Effector memory CD4-positive, alpha-beta T cell (primary cell): ENCODE data around the gene SPRY1.

Source experiments
- DNase-seq, 3 donors: peaks; one replicate each; pipeline ENCODE4 v3.0.0-alpha.2; 2020
- H3K27ac ChIP-seq: 2 replicates; pipeline ENCODE4 v1.7.0; 2013; ENCODE audit warnings: mild to moderate bottlenecking, low read length, moderate library complexity; ENCODE audit not compliant: insufficient read depth, poor library complexity, severe bottlenecking
- H3K27me3 ChIP-seq: replicated peaks from 2 replicates; pipeline ENCODE4 v1.7.0; 2013; ENCODE audit warnings: mild to moderate bottlenecking, low read length; ENCODE audit not compliant: insufficient read depth, control insufficient read depth, poor library complexity, severe bottlenecking
- H3K36me3 ChIP-seq: 2 replicates; pipeline ENCODE4 v1.7.0; 2013; ENCODE audit warnings: mild to moderate bottlenecking, low read length, moderate library complexity; ENCODE audit not compliant: control insufficient read depth, insufficient read depth
- H3K4me1 ChIP-seq: 2 replicates; pipeline ENCODE4 v1.7.0; 2013; ENCODE audit warnings: low read length, mild to moderate bottlenecking; ENCODE audit not compliant: control insufficient read depth, insufficient read depth, poor library complexity, severe bottlenecking
- H3K4me3 ChIP-seq: 2 replicates; pipeline ENCODE4 v1.7.0; 2013; ENCODE audit warnings: low read length, low read depth, mild to moderate bottlenecking; ENCODE audit not compliant: insufficient read depth, poor library complexity, severe bottlenecking
- H3K9me3 ChIP-seq: 2 replicates; pipeline ENCODE4 v1.7.0; 2013; ENCODE audit warnings: mild to moderate bottlenecking, low read length, moderate library complexity; ENCODE audit not compliant: control insufficient read depth

The SPRY1 gene

GRCh38 chr4:123435246-123436113 lies 38.9 kb downstream of the SPRY1 start:
- Histone ChIP-seq H3K4me3 (no peak overlapping the region), H3K36me3 (no peaks in the 10 kb centered on the region), H3K27ac (no peak overlapping the region), H3K27me3 (no peaks in the 10 kb centered on the region), H3K9me3 (no peaks in the 10 kb centered on the region), H3K4me1 (no peaks in the 10 kb centered on the region)
- no peak for DNase-seq

GRCh38 chr4:123438031-123438430 lies 41.4 kb downstream of the SPRY1 start:
- Histone ChIP-seq H3K4me1 (no peaks in the 10 kb centered on the region), H3K27me3 (no peaks in the 10 kb centered on the region), H3K4me3 (no peak overlapping the region), H3K27ac (no peak overlapping the region), H3K9me3 (no peaks in the 10 kb centered on the region), H3K36me3 (no peaks in the 10 kb centered on the region)
- DNase-seq: no peak

- no peak overlapping the region for H3K4me3 ChIP-seq
- no peaks in the 10 kb centered on the region for H3K27me3 ChIP-seq
- no peaks in the 10 kb centered on the region for H3K36me3 ChIP-seq
- no peaks in the 10 kb centered on the region for H3K9me3 ChIP-seq
- no peak for DNase-seq
- H3K27ac ChIP-seq: no peak overlapping the region
- no peaks in the 10 kb centered on the region for H3K4me1 ChIP-seq
Observed at GRCh38 chr4:123443401-123444289, 47.0 kb downstream of the SPRY1 start.

- no peaks in the 10 kb centered on the region for H3K4me1 ChIP-seq
- no peak overlapping the region for H3K27ac ChIP-seq
- no peaks in the 10 kb centered on the region for H3K27me3 ChIP-seq
- no peaks in the 10 kb centered on the region for H3K36me3 ChIP-seq
- no peak for DNase-seq
- no peak overlapping the region for H3K4me3 ChIP-seq
- H3K9me3 ChIP-seq: no peaks in the 10 kb centered on the region
Observed at GRCh38 chr4:123444290-123444731, 47.7 kb downstream of the SPRY1 start.

GRCh38 chr4:123446865-123447474 lies 50.4 kb downstream of the SPRY1 start:
- H3K9me3 ChIP-seq: no peaks in the 10 kb centered on the region
- DNase-seq: no peak
- H3K4me3 ChIP-seq: no peak overlapping the region
- H3K36me3 ChIP-seq: no peaks in the 10 kb centered on the region
- no peak overlapping the region for H3K27ac ChIP-seq
- H3K4me1 ChIP-seq: no peaks in the 10 kb centered on the region
- H3K27me3 ChIP-seq: no peaks in the 10 kb centered on the region

GRCh38 chr4:123449362-123449761 lies 52.8 kb downstream of the SPRY1 start:
- no peak for DNase-seq
- no peak overlapping the region for H3K4me3 ChIP-seq
- no peaks in the 10 kb centered on the region for H3K4me1 ChIP-seq
- H3K27ac ChIP-seq: no peak overlapping the region
- no peaks in the 10 kb centered on the region for H3K36me3 ChIP-seq
- H3K9me3 ChIP-seq: no peaks in the 10 kb centered on the region
- H3K27me3 ChIP-seq: no peaks in the 10 kb centered on the region

DNA sequence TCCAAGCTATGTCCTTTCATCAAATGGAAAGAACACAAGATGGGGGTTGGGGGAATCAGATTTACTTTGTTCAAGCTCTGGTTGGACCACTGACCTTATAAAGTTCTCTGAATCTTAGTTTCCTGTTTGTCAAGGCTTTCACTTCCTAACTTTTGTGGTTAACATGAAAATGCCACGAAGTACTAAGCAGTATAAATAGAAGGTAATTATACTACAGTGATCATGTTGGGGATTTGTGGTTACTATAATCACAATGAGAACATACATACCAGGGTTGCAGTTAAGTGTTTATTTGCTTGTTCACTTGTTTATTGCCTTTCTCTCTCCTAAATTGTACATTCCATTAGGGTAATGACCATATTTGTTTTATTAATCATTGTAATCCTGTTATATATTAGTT lies 53.2 kb downstream of the SPRY1 start:
- H3K27ac ChIP-seq: no peak overlapping the region
- H3K4me3 ChIP-seq: no peak overlapping the region
- no peaks in the 10 kb centered on the region for H3K9me3 ChIP-seq
- no peaks in the 10 kb centered on the region for H3K27me3 ChIP-seq
- no peaks in the 10 kb centered on the region for H3K36me3 ChIP-seq
- no peak for DNase-seq
- H3K4me1 ChIP-seq: no peaks in the 10 kb centered on the region

- H3K27ac ChIP-seq: no peak overlapping the region
- no peaks in the 10 kb centered on the region for H3K27me3 ChIP-seq
- H3K36me3 ChIP-seq: no peaks in the 10 kb centered on the region
- no peak overlapping the region for H3K4me3 ChIP-seq
- H3K9me3 ChIP-seq: no peaks in the 10 kb centered on the region
- no peaks in the 10 kb centered on the region for H3K4me1 ChIP-seq
- DNase-seq: no peak
Observed at GRCh38 chr4:123450393-123450792, 53.8 kb downstream of the SPRY1 start.

- Histone ChIP-seq H3K27me3 (no peaks in the 10 kb centered on the region), H3K36me3 (no peaks in the 10 kb centered on the region), H3K4me3 (no peak overlapping the region), H3K4me1 (no peaks in the 10 kb centered on the region), H3K27ac (no peak overlapping the region), H3K9me3 (no peaks in the 10 kb centered on the region)
- no peak for DNase-seq
Observed at GRCh38 chr4:123452616-123453015, 56.0 kb downstream of the SPRY1 start.
